Activated naive CD4-positive, alpha-beta T cell treated with anti-CD3 and anti-CD28 coated beads, Interleukin-2, amount 50 U/mL, for 72 hours (primary cell): ENCODE data around the gene RBM47. TPM values are rescaled to one million over a fixed set of nuclear protein-coding genes. Genes with fewer than 3 reads are reported as not detected.
"Not testable (repeated sequence)": the region's sequence is repeated elsewhere in the genome, so short reads cannot be mapped to it uniquely, and the experiment has no call there.

Experiments
- ATAC-seq, 2 donors: fragments of 150-1000 bp; cut with Tn5 transposase; 2 replicates each; pipeline ENCODE4 v1.10.0; 2021; ENCODE audit warnings: mild to moderate bottlenecking in 2 of 2, moderate library complexity in 2 of 2
- DNase-seq, 2 donors: peaks; one replicate each; pipeline ENCODE4 v3.0.0; 2021 to 2022; ENCODE audit warnings: low spot score in 2 of 2
- H3K27ac Mint-ChIP-seq, 2 donors: one replicate each; pipeline ENCODE4 v1.8.0; 2022; ENCODE audit warnings: mild to moderate bottlenecking in 2 of 2, mixed read lengths in 2 of 2
- H3K36me3 Mint-ChIP-seq, 2 donors: one replicate each; pipeline ENCODE4 v1.8.0; 2022; ENCODE audit warnings: mixed read lengths in 2 of 2
- H3K9me3 Mint-ChIP-seq, 2 donors: one replicate each; pipeline ENCODE4 v1.8.0; 2022; ENCODE audit warnings: mixed read lengths in 2 of 2
- total RNA-seq, 2 donors: library from RNA; stranded (reverse); gene quantifications; one replicate each; pipeline ENCODE4 v1.2.3, GENCODE V29; 2022

RBM47 gene
- total RNA-seq, 2 donors from 2014 or later, result 0.59 to 3.3 TPM

DNA sequence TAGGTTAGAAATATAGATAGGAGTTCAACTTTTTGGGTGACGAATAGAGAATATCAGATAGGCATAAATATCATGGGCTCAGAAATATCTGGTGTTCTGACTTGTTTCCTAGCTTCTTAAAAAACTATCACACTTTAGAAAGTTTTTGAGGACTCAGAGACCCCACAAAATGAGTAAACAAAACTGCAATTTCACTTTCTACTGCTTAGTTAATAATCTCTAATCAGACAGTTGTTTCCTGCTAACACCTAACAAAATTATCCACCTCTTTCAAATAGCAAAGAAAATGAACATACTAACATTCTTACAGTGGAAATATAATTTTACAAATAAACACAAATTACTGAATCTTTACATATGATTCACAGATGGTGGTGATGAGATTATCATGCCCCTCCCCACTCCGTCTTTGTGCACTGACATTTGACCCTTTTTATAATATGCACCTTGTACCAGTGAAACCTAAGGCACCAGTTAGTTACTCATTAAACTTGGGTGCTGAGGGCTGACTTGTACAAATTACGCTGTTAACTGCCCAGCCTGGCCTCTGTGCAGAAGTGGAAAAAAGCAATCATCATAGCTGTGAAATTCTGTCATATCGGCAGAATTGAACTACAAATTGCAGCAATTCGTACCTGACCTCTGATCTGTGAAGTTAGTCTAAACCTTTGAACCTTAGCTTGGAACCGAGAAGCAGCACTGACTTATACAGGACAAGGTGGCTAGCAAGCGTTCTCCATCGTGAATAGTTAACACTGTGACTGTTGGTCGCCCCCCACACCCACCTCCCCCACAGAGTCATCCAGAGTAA lies 155.9 kb downstream of the RBM47 start:
- ATAC-seq (no peak), DNase-seq (no peak)
- no peaks in the 10 kb centered on the region for H3K9me3 Mint-ChIP-seq
- no peak overlapping the region for H3K27ac Mint-ChIP-seq
- peaks cover 0 to 5% of the 10 kb centered on the region in 2 donors for H3K36me3 Mint-ChIP-seq

DNA sequence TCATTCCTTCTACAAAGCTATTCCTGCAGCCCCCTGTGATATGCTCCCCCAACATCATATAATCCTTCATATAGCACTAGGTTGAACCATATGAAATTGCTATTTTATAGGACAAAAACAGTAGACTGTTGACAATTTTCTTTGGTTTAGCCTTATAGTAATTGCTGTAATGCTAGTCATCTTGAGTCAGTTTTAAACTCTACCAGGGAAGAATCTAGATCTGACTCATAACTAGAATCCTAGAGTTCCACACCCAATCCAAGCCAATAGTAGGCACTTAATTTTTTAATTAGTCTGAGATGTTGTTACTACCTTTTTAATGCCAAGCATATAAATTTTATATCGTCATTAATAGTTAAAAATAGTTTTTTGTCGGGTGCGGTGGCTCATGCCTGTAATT lies 157.7 kb downstream of the RBM47 start:
- DNase-seq (no peak), ATAC-seq (peak; percentile 28 to 75)
- H3K27ac Mint-ChIP-seq, result peak overlapping the region in 1 of 2 donors; percentile 63
- H3K9me3 Mint-ChIP-seq, result no peaks in the 10 kb centered on the region
- H3K36me3 Mint-ChIP-seq, result peaks cover 0 to 5% of the 10 kb centered on the region in 2 donors

DNA sequence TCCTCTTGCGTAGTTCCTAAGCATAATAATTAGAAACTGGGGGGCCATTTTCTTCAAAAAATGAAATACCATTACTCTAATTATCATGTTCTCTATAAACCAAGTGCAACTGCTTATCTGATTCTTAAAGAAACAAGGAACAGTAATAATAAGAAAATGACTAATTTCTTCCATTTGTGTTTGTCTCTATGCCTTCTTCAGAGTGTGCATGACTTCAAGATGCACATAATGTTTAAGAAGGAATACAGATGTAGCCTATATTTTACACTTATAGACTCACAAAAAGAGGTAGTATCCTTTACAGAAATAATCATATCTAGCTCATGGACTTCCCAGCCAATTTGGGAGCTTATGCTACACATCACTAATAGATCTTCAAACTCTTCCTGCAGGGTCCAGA lies 162.9 kb downstream of the RBM47 start:
- Mint-ChIP-seq H3K27ac (peak overlapping the region in 1 of 2 donors; percentile 74), H3K36me3 (peaks cover 0 to 3% of the 10 kb centered on the region in 2 donors), H3K9me3 (no peaks in the 10 kb centered on the region)
- ATAC-seq, result peak in 1 of 2 donors; percentile 91
- no peak for DNase-seq

DNA sequence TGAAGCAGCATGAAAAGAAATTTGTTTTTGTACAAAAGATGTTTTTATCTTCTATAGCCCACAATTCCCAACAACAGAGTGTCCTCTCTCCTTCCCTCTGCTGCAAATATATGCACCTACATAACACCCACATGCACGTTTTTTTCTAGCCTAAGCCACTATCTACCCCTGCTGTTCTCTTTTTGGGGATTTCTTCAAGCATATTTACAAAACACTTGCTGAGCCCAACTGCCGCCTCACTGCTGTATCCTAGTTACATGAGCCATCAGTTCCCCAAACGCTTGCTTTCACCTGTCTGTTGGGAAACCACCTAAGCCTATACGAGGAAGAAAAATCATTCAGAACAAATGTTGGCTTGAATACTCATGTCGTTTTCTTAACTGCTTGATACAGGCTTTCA lies 167.3 kb downstream of the RBM47 start:
- no peak overlapping the region for H3K27ac Mint-ChIP-seq
- no peaks in the 10 kb centered on the region for H3K36me3 Mint-ChIP-seq
- no peak for DNase-seq
- no peaks in the 10 kb centered on the region for H3K9me3 Mint-ChIP-seq
- peak in 1 of 2 donors; percentile 54 for ATAC-seq

DNA sequence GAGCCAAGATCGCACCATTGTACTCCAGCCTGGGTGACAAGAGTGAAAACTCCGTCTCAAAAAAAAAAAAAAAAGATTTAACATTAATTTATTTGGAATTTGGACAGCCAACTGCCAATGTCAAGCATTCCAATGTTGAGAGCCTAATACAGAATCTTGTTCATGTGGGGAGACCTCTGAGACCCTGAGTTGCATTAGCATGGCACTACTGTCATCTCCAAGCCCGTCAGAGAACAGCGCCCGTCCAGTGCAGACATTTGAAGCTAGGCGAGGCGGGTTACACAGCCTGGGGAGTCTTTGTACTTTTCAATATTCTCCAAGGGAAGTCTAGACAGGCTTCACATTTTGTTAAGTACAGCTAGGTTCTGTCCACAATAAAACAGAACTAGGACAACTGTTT lies 167.8 kb downstream of the RBM47 start:
- ATAC-seq, result no peak

DNA sequence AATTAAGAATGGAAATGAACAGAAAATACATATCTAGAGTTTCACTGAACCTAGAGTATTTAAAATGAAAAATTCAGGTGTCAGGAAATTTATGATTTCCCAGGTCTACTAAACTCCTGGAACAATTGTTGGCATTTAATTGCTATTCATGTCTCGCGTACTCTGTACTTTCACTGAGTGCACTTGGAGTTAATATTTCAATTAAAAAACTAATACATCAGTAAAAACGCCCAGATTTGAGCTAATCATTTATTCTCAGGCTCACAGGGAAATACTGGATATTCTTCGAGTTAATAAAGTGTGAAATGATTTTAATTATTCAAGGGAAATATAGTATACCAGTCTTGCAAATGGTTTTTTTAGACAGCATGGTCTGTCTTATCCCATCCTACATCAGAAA lies 168.6 kb downstream of the RBM47 start:
- no peaks in the 10 kb centered on the region for H3K9me3 Mint-ChIP-seq

More for the DNA sequence above, 167.8 kb downstream of the RBM47 start:
- Mint-ChIP-seq H3K36me3 (no peaks in the 10 kb centered on the region), H3K27ac (no peak overlapping the region), H3K9me3 (no peaks in the 10 kb centered on the region)
- DNase-seq, result no peak

DNA sequence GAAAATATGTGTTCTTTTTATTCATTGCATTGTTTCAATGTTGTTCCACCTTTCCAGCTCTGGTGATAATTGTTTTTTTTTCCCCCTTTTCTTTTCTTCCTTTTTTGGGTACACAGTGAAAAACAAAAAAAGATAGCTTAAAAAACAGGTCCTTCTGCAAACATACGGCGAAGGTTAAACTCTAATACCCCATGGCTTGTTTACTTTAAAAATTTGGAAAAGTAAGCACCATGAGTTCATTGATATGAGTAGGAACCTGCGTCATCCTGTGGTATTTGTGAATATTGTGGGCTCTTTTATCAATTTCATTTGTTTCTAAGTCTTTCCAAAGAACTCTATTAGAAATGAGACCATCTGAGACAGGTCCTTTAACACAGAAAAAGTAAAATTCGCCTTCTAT lies 171.0 kb downstream of the RBM47 start:
- Mint-ChIP-seq H3K9me3 (no peaks in the 10 kb centered on the region), H3K27ac (no peak overlapping the region)
- DNase-seq, result no peak

More for the DNA sequence above, 168.6 kb downstream of the RBM47 start:
- ATAC-seq, result no peak
- no peak overlapping the region for H3K27ac Mint-ChIP-seq
- no peaks in the 10 kb centered on the region for H3K36me3 Mint-ChIP-seq
- no peak for DNase-seq

DNA sequence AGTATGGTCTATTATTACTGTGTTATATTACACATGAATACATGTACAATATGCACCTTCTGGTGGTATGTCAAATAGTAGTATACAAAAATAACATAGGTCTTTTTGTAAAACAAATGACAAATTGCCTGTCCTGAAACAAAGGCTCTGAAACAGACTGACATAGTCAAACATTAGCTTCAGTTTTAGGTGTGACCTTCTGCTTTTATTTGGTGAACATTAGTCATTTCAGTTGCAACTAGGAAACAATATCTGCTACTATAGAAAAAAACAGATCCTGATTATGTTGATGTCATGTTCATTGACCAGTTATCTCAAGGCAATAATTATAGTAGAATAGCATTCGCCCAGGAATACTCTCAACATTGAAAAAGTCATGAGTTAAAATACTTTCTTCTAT lies 171.6 kb downstream of the RBM47 start:
- Mint-ChIP-seq H3K9me3 (no peaks in the 10 kb centered on the region), H3K27ac (no peak overlapping the region), H3K36me3 (no peaks in the 10 kb centered on the region)
- ATAC-seq (no peak), DNase-seq (no peak)

More for the DNA sequence above, 171.0 kb downstream of the RBM47 start:
- no peaks in the 10 kb centered on the region for H3K36me3 Mint-ChIP-seq
- no peak for ATAC-seq

DNA sequence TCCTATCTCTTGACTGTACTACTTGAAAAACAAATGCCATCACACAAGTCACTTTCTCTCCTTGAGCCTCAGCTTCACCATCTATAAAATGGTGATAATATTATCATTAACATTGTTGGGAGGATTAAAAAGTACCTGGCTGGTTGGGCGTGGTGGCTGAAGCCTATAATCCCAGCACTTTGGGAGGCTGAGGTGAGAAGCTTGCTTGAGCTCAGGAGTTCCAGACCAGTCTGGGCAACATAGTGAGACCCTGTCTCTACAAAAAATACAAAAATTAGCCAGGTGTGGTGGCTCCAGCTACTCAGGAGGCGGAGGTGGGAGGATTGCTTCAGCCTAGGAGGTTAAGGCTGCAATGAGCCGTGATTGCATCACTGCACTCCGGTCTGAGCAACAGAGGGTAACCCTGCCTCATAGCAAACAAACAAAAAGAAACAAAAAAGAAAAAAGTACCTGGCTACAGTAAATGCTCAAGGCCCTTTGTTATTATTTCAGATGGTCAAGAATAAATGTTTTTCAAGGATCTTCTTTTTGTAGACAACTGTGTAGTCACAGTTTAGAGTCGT lies 174.2 kb downstream of the RBM47 start:
- ATAC-seq, result no peak
- Mint-ChIP-seq H3K9me3 (no peaks in the 10 kb centered on the region), H3K36me3 (no peaks in the 10 kb centered on the region), H3K27ac (no peak overlapping the region)
- no peak for DNase-seq

DNA sequence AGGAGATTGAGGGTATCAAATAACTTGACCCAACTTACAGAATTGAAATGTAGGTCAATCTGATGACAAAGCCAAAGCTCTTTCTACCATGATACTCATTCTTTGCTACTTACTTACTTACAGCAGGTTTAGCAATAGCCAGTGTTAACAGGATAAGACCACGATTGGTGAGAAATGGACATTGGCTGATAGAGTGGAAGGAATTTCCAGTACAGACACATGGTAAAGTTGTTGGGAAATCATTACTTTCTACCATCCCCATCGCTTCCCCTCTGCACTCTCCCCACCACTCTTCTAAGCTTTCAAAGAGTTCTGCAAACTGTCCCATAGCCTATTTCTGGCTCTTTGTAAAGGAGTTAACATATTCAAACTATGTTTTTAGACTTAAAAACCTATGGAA lies 174.8 kb downstream of the RBM47 start:
- no peak for DNase-seq
- Mint-ChIP-seq H3K27ac (no peak overlapping the region), H3K36me3 (no peaks in the 10 kb centered on the region), H3K9me3 (no peaks in the 10 kb centered on the region)
- ATAC-seq, result no peak

DNA sequence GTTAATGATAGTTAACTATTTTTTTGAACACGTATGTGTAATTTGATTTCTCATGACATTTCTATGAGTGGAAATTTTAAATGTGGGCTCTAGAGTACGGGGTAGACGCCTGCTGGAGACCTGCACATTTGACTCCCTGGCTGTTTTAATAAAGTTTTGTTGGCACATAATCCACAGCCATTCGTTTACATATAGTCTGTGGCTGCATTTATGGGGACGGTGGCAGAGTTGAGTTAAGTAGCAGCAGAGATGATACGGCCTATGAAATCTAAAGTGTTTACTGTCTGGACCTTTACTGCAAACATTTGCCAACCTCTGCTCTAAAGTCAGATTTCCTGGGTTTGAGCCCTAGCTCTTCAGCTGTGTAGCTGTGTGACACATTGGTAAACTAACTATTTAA lies 175.8 kb downstream of the RBM47 start:
- Mint-ChIP-seq H3K27ac (no peak overlapping the region), H3K36me3 (no peaks in the 10 kb centered on the region), H3K9me3 (no peaks in the 10 kb centered on the region)
- no peak for DNase-seq
- ATAC-seq, result no peak

DNA sequence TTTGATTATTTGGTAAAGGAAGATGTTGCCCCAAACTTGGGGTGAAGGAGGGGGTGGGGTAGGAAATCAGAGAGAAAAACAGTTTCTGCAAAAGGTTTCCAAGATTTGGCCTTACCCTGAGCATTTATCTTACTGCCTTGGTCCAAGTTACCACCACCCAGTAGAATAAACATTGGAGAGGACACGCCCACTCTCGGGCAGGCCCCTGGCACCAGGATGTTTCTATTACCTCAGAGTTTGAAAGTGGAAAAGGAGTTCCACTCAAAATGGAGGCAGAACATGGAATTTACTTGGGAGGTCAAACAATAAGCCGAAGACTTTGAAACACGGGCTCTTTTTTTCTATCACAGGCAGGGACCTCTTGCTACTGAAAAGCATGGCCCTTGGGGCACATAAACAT lies 180.8 kb downstream of the RBM47 start:
- Mint-ChIP-seq H3K36me3 (no peaks in the 10 kb centered on the region), H3K27ac (no peak overlapping the region), H3K9me3 (no peaks in the 10 kb centered on the region)
- no peak for DNase-seq
- no peak for ATAC-seq

DNA sequence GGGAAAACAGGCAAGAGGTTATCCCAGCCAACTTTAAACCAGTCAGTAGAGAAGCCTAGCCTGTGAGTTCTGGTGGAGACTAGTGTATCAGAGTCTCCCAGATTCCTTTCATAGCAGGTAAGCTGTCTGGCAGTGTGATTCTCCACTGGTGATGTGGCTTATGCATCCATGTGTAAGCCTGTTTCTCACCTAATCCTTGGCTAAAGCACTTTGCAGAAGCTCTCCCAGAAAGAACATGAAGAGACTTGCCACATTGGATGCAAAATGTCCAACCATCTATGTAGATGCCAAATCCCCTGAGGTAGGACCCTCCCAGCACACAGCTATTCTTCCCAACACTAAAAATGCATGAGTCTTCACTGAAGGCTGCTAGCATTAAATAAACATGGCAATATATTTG lies 182.8 kb downstream of the RBM47 start:
- no peaks in the 10 kb centered on the region for H3K9me3 Mint-ChIP-seq
- ATAC-seq, result no peak
- DNase-seq, result no peak

DNA sequence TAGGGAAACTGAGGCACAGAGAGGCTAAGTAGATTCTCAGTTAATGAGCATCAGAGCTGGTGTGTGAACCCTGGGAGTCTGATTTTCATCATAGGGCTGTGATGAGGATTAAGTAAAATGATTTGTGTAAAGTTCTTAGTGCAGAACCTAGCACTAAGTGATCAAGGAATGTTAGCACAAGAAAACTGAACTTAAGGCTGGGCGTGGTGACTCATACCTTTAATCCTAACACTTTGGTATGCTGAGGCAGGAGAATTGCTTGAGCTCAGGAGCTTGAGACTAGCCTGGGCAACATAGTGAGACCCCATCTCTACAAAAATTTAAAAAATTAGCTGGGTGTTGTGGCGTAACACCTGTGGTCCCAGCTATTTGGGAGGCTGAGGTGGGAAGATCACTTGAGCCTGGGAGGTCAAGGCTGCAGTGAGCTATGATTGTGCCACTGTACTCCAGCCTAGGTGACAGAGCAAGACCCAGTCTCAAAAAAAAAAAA lies 183.4 kb downstream of the RBM47 start:
- H3K27ac Mint-ChIP-seq, H3K9me3 Mint-ChIP-seq, ATAC-seq, DNase-seq, H3K36me3 Mint-ChIP-seq: not testable (repeated sequence)

More for the DNA sequence above, 182.8 kb downstream of the RBM47 start:
- Mint-ChIP-seq H3K27ac (no peak overlapping the region), H3K36me3 (no peaks in the 10 kb centered on the region)

DNA sequence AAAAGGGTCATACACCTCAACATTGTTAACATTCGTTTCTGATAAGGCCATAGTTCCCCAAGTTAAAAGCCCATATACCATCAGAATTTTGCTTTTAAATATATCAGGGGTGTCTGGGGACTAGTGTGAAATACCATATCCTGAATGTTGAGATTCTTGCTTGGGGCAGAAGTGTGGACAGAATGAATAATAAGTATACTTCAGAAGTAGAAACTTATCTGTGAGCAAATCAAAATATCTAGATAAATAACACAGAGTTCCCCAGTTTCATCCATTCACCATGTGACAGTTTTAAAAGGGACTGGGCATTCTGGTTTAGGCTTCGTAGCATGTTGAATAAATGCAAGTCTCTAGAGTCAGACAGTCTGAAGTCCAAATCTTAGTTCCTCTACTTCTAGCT lies 184.0 kb downstream of the RBM47 start:
- DNase-seq (no peak), ATAC-seq (no peak)
- no peaks in the 10 kb centered on the region for H3K36me3 Mint-ChIP-seq
- H3K27ac Mint-ChIP-seq, result no peak overlapping the region
- H3K9me3 Mint-ChIP-seq, result no peaks in the 10 kb centered on the region

DNA sequence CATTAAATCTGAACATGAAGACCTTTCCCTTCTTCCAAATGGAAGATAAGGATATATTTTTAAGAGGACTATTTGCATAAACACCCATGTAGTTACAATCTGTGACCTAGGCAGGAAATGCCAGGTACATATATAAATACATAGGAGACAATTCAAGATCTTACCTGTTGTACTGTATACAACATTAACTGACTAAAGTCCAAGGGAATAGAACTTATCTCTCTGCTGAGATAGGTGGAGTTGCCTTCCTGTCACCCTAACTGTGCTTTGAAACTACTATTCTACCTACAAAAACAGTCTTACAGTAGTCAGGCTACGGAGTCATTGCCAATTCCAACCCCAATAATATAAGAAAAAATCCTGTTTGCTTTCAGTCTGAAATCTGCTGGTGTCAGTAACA lies 188.2 kb downstream of the RBM47 start:
- Mint-ChIP-seq H3K36me3 (peaks cover 0 to 12% of the 10 kb centered on the region in 2 donors), H3K27ac (no peak overlapping the region), H3K9me3 (no peaks in the 10 kb centered on the region)
- no peak for DNase-seq
- no peak for ATAC-seq

DNA sequence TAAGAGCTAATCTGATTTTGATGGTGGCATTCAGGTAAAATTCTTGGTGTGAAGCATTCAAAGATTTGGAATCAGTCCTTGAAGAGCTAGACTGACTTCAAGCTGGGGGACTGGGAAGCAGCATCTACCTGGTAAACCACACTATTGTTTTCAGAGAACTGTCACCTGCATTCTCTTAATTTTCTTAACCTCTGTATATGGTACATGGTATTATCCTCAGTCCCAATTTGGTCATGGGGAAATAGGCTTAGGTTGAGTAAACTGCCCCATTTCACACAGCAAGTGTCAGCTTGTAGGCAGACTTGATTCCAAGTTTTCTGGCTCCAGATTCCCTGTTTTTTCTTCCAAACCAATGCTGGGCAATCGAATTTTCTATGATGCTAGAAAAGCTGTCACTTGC lies 190.1 kb downstream of the RBM47 start:
- ATAC-seq (peak in 1 of 2 donors; percentile 49), DNase-seq (no peak)
- Mint-ChIP-seq H3K9me3 (no peaks in the 10 kb centered on the region), H3K36me3 (peaks cover 0 to 12% of the 10 kb centered on the region in 2 donors), H3K27ac (no peak overlapping the region)
